Uterus (tissue), 2 donors: ENCODE results near the gene PNRC2.

Experiments
- POLR2A ChIP-seq, 2 donors: fragments of 450-650 bp; IDR thresholded peaks; one replicate each; pipeline ENCODE4 v1.6.1; 2016; ENCODE audit warnings: antibody characterized with exemption in 2 of 2, mild to moderate bottlenecking in 1 of 2, moderate library complexity in 1 of 2
- TF ChIP-seq, protein P1 (sequence below), 4 experiments: fragments of 200-600 bp in 2 of 4; fragments of 450-650 bp in 2 of 4; sonication (generic) in 2 of 4; IDR thresholded peaks; one replicate each; pipeline ENCODE4 v1.5.1; 2016 to 2019; ENCODE audit warnings: antibody characterized with exemption in 4 of 4, mild to moderate bottlenecking in 2 of 4, moderate library complexity in 1 of 4

DNA sequence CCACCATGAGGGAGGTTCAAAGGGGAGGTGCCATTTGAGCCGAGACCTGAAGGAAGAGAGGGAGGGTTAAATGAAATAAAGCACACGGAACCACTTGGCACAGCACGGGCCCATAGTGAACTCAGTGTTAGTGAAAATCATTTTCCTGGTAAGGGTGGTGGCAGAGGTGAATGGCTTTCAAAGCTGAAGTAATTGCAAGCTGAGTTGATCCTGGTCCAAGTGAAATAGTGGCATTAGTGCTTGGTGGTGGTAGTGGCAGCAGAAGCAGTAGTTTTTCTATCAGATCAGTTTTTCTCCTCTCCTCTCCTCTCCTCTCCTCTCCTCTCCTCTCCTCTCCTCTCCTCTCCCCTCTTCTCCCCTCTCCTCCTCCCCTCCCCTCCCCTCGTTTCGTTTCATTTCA, 51.0 kb downstream of the PNRC2 start:
- no peak for TF ChIP-seq POLR2A (IDR thresholded peaks at IDR 0.05)
- TF ChIP-seq, protein P1, sequence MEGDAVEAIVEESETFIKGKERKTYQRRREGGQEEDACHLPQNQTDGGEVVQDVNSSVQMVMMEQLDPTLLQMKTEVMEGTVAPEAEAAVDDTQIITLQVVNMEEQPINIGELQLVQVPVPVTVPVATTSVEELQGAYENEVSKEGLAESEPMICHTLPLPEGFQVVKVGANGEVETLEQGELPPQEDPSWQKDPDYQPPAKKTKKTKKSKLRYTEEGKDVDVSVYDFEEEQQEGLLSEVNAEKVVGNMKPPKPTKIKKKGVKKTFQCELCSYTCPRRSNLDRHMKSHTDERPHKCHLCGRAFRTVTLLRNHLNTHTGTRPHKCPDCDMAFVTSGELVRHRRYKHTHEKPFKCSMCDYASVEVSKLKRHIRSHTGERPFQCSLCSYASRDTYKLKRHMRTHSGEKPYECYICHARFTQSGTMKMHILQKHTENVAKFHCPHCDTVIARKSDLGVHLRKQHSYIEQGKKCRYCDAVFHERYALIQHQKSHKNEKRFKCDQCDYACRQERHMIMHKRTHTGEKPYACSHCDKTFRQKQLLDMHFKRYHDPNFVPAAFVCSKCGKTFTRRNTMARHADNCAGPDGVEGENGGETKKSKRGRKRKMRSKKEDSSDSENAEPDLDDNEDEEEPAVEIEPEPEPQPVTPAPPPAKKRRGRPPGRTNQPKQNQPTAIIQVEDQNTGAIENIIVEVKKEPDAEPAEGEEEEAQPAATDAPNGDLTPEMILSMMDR (IDR thresholded peaks at IDR 0.05) = no peak
